NT2/D1 (cell line): ENCODE measurements around the gene ECI1.
A peak's percentile ranks its signal among the peaks of the same experiment; 100 is the strongest.

Source experiments
- DNase-seq: peaks from one replicate; pipeline ENCODE4 v3.0.0-alpha.2; 2011; ENCODE audit warnings: low read depth, low spot score
- H3K27me3 ChIP-seq: 2 replicates; pipeline ENCODE4 v1.6.0; 2011; ENCODE audit warnings: mild to moderate bottlenecking; ENCODE audit not compliant: insufficient read length, insufficient read depth
- H3K36me3 ChIP-seq: 2 replicates; pipeline ENCODE4 v1.6.1; 2011; ENCODE audit warnings: mild to moderate bottlenecking, low read length, mixed read lengths; ENCODE audit not compliant: insufficient read depth, insufficient read length
- H3K4me1 ChIP-seq: 2 replicates; pipeline ENCODE4 v1.5.1; 2011; ENCODE audit not compliant: insufficient read depth, insufficient read length
- H3K4me3 ChIP-seq: 2 replicates; pipeline ENCODE4 v1.5.1; 2011; ENCODE audit warnings: low read depth; ENCODE audit not compliant: insufficient read length
- H3K9ac ChIP-seq: 2 replicates; pipeline ENCODE4 v1.6.0; 2011; ENCODE audit warnings: low read depth; ENCODE audit not compliant: insufficient read length
- H3K9me3 ChIP-seq: 2 replicates; pipeline ENCODE4 v1.5.1; 2011; ENCODE audit warnings: mild to moderate bottlenecking, low read length; ENCODE audit not compliant: insufficient read depth
- SUZ12 ChIP-seq: IDR thresholded peaks from 2 replicates; pipeline ENCODE4 v1.6.1; 2011; ENCODE audit not compliant: insufficient read length, insufficient read depth; ENCODE audit errors: extremely low read depth
- YY1 ChIP-seq: IDR thresholded peaks from 2 replicates; pipeline ENCODE4 v1.6.1; 2011; ENCODE audit not compliant: insufficient read length, insufficient read depth
- ZNF274 ChIP-seq: IDR thresholded peaks from 2 replicates; pipeline ENCODE4 v1.6.1; 2011; ENCODE audit warnings: mild to moderate bottlenecking, low read depth, low read length

ECI1 gene

DNA sequence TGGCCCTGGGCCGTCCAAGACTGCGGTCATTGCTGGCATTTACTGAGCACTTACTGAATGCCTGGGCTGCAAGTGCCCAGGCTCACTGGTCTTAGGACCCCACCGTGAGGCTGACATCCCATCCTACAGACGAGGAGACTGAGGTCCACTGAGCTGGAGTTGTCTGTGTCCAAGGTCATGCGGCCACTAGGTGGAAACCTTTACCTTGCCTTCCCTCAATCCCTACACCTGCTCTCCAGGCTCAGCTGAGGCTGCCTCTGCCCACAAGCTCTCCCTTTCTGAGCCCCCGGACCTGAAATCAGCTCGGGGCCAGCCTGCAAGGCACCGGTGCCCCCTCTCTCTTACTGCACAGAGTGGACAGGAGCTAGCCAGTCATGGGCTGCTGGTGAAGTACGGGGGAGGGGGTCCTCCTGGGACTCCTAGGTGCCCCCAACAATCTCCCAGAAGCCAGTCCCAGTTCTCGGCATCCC lies 56.5 kb downstream of the ECI1 start:
- H3K9me3 ChIP-seq: no peaks in the 10 kb centered on the region
- TF ChIP-seq SUZ12: no peak
- H3K4me1 ChIP-seq: peaks cover 36% of the 10 kb centered on the region
- no peaks in the 10 kb centered on the region for H3K36me3 ChIP-seq
- no peak overlapping the region for H3K9ac ChIP-seq
- H3K27me3 ChIP-seq: peaks cover 46% of the 10 kb centered on the region
- H3K4me3 ChIP-seq: peak overlapping the region; percentile 38
- peak; percentile 67 for DNase-seq

- Histone ChIP-seq H3K27me3 (peaks cover 45% of the 10 kb centered on the region), H3K4me1 (peaks cover 32% of the 10 kb centered on the region), H3K4me3 (no peak overlapping the region), H3K9me3 (no peaks in the 10 kb centered on the region), H3K36me3 (no peaks in the 10 kb centered on the region), H3K9ac (peak overlapping the region; percentile 29)
- DNase-seq: no peak
- no peak for TF ChIP-seq YY1
- no peak for TF ChIP-seq ZNF274
- TF ChIP-seq SUZ12: no peak
These were observed 57.1 kb downstream of the ECI1 start for GRCh38 chr16:2194166-2194834.

DNA sequence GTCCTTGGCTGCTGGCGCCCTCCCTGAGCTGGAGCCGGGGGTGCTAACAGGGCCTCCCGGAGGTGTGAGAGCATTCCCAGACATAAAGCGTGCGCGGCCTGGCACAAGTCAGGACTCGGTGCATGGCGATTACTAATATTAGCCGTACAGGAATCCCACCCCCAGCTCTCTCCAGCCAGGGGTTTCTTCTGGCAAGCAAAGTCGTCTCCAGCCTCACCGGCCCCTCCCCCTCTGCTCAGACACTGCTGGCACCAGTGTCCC lies 60.0 kb downstream of the ECI1 start:
- no peak overlapping the region for H3K4me3 ChIP-seq
- peaks cover 29% of the 10 kb centered on the region for H3K4me1 ChIP-seq
- H3K9ac ChIP-seq: no peak overlapping the region
- H3K27me3 ChIP-seq: peaks cover 19% of the 10 kb centered on the region
- no peak for DNase-seq
- no peaks in the 10 kb centered on the region for H3K36me3 ChIP-seq
- TF ChIP-seq ZNF274 (no peak), YY1 (no peak), SUZ12 (no peak)
- no peaks in the 10 kb centered on the region for H3K9me3 ChIP-seq

DNA sequence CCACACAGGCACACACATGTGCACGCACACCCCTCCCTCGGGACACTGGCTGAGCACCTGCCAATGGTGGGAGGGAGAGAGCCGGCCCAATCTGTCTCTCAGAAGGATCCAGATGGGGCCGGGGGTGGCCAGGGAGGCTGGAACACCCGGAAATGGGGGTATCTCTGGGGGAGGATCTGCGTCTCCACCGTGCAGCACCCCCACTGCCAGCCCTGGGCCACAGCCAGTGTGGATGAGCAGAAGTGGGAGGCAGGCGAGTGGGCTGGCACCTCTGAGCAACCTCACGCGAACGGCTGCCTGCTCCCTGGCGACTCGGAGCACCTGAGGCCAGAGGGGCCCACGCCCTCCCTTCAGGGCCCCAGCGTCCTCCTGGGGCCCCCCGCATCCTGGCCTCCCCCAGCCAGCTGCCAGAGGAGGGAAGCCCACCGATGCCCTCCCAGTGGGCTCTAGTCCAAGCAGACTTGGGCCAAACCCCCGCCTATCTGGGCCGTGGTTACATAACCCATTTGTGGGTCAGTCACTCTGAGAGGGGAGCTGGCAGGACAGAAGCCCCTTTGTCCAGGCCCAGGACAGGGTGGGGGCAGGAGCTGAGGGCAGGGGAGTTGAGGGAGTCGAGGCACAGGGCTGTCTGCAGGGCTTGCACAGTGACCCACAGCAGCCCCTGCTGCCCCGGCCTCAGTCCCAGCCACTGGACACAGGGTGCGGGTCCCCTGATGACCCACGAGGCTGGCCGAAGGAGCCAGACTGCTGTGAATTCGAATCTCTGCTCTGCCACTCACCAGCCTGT lies 60.5 kb downstream of the ECI1 start:
- H3K4me3 ChIP-seq: no peak overlapping the region
- H3K27me3 ChIP-seq: peaks cover 18% of the 10 kb centered on the region
- no peaks in the 10 kb centered on the region for H3K9me3 ChIP-seq
- H3K36me3 ChIP-seq: no peaks in the 10 kb centered on the region
- no peak for DNase-seq
- peak overlapping the region; percentile 61 for H3K9ac ChIP-seq
- no peak for TF ChIP-seq ZNF274
- peaks cover 31% of the 10 kb centered on the region for H3K4me1 ChIP-seq

GRCh38 chr16:2190002-2190658 lies 61.3 kb downstream of the ECI1 start:
- H3K27me3 ChIP-seq: peaks cover 11% of the 10 kb centered on the region
- no peaks in the 10 kb centered on the region for H3K9me3 ChIP-seq
- DNase-seq: no peak
- peaks cover 27% of the 10 kb centered on the region for H3K4me1 ChIP-seq
- H3K9ac ChIP-seq: peak overlapping the region; percentile 61
- no peak overlapping the region for H3K4me3 ChIP-seq
- TF ChIP-seq YY1 (no peak), SUZ12 (no peak), ZNF274 (no peak)
- H3K36me3 ChIP-seq: no peaks in the 10 kb centered on the region
